Prostate gland (tissue), 2 donors: ENCODE measurements around the gene PROM1.

ENCODE experiments used
- CTCF ChIP-seq, 4 experiments: fragments of 200-600 bp in 2 of 4; fragments of 450-650 bp in 2 of 4; sonication (generic) in 2 of 4; IDR thresholded peaks; 1 replicate in 3 of 4; 2 replicates in 1 of 4; pipeline ENCODE4 v1.5.1; 2016 to 2019; ENCODE audit warnings: antibody characterized with exemption in 4 of 4, mild to moderate bottlenecking in 2 of 4, moderate library complexity in 2 of 4
- POLR2AphosphoS5 ChIP-seq: sonication (generic); formaldehyde crosslinking; IDR thresholded peaks from one replicate; pipeline ENCODE4 v1.6.1; 2017; ENCODE audit warnings: antibody characterized with exemption

- TF ChIP-seq CTCF (IDR thresholded peaks at IDR 0.05) = no peak
- TF ChIP-seq POLR2AphosphoS5 = no peak
These were observed 100.8 kb downstream of the PROM1 start for GRCh38 chr4:15982842-15983524.
